PFSK-1 (cell line): ENCODE data around the gene PAIP1.

ENCODE experiments used
- FOXP2 ChIP-seq: optimal IDR thresholded peaks from 2 replicates; pipeline ENCODE3; 2011; ENCODE audit warnings: borderline replicate concordance, control low read depth, inconsistent platforms; ENCODE audit not compliant: insufficient read depth; ENCODE audit errors: extremely low read length, extremely low read depth
- POLR2AphosphoS5 ChIP-seq: IDR thresholded peaks from 2 replicates; pipeline ENCODE4 v1.6.1; 2012; ENCODE audit warnings: low read depth, mild to moderate bottlenecking, control low read depth, low read length, moderate library complexity
- REST ChIP-seq, 2 experiments: IDR thresholded peaks; 2 replicates each; pipeline versions ENCODE4 v1.6.1 to v1.8.0; 2011 to 2012; ENCODE audit warnings: low read depth in 2 of 2, low read length in 2 of 2, control low read depth in 1 of 2, inconsistent platforms in 1 of 2, mild to moderate bottlenecking in 1 of 2, moderate library complexity in 1 of 2; ENCODE audit not compliant: insufficient read depth in 1 of 2
- SIN3A ChIP-seq: IDR thresholded peaks from 2 replicates; pipeline ENCODE4 v1.6.1; 2012; ENCODE audit warnings: mild to moderate bottlenecking, low read length, moderate library complexity, borderline replicate concordance; ENCODE audit not compliant: insufficient read depth
- TAF1 ChIP-seq: IDR thresholded peaks from 2 replicates; pipeline ENCODE4 v1.6.1; 2012; ENCODE audit warnings: low read length, control low read depth, borderline replicate concordance; ENCODE audit not compliant: insufficient read depth

PAIP1 gene

GRCh38 chr5:43483298-43484105 is 73.4 kb downstream of the PAIP1 start, which contains the start of gene TMEM267:
TMEM267 (minus strand) TSS chr5:43483865; CDS start chr5:43453969, 29,896 bp downstream.
- TF ChIP-seq TAF1 (peak; percentile 94), POLR2AphosphoS5 (peak; percentile 93), SIN3A (0 out of 2 replicates have a peak, but pooled peaks have one; percentile 8), REST (IDR thresholded peaks at IDR 0.05; ENCODE audit: insufficient read depth in 1 of 2, low read depth in 2 of 2, low read length in 2 of 2) (peak in 1 of 2 experiments; percentile 52; a peak in 3 of 4 replicates), FOXP2 (peak; percentile 60)

- TF ChIP-seq POLR2AphosphoS5 (no peak), SIN3A (no peak), REST (IDR thresholded peaks at IDR 0.05; ENCODE audit: insufficient read depth in 1 of 2, low read depth in 2 of 2, low read length in 2 of 2) (no peak), FOXP2 (no peak), TAF1 (no peak)
Observed at GRCh38 chr5:43482490-43483297, 74.2 kb downstream of the PAIP1 start.
